ENCODE measurements around the gene PLEKHM3.
A peak's percentile ranks its signal among the peaks of the same experiment; 100 is the strongest.

The PLEKHM3 gene, protein sequence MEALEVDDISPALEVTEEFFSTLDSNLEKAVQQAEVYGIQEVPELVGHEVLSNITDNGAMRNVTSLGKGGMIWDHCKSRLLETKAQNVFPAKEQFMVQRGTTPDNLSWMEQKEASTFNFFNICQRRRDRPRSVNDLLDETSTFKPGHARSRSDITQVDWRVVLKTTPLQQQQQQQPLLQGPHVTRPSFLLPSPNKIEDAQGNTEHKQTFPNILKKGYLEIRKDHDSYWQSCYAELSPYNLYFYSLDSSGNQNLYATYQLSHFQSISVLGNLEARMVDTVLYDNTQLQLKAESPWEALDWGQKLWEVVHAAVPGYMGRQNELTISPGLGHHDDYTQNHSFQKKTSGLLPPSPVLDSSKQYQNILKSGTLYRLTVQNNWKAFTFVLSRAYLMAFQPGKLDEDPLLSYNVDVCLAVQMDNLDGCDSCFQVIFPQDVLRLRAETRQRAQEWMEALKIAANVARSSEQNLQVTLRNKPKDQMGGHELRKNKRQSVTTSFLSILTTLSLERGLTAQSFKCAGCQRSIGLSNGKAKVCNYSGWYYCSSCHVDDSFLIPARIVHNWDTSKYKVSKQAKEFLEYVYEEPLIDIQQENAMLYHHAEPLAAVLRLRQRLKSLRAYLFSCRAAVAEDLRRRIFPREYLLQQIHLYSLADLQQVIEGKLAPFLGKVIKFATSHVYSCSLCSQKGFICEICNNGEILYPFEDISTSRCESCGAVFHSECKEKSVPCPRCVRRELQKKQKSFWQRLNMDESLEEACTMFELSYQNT

DNA sequence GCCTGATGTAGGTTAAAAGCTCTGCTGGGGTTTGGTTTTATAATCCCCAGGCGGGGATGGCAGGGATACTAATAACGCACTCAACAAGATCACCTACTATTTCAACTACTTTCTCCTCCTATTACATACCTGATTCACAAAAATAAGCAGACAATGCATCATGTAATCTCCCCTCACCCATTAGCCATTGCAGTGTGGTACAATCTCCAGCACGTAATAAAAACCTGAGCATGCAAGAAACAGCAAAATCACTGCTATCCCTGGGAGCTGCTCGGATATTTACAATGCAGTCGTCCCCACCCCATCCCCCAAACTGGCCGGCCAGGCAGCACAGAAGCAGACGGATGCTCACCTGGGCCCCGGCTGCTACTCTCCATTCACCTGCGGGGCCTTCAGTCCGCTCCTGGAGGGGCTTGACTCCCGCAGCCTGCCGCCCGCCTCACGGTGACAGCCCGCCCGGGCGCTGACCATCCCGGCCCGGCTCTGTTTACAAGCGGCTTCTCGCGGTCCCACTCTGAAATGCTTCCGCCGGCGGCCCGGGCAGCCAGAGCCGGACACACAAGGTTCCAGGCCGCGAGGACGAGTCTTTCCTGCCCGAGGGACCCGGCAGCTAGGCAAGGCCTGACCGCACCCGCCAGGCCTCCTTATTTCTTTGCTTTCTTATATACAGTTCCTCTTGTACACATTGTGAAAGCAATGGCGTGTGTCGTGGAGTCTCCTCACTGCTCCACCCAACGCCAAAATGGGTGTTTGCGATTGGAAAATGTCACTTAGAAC is at the start of gene PLEKHM3:
Gene PLEKHM3, minus strand, starts transcription at position 491 of the 777 bp plus-strand sequence. CDS start 23,888 bp downstream, outside the sequence.
- peak; percentile 38 to 59 for DNase-seq (ENCODE audit: low read depth in 2 of 2, low spot score in 1 of 2)

DNA sequence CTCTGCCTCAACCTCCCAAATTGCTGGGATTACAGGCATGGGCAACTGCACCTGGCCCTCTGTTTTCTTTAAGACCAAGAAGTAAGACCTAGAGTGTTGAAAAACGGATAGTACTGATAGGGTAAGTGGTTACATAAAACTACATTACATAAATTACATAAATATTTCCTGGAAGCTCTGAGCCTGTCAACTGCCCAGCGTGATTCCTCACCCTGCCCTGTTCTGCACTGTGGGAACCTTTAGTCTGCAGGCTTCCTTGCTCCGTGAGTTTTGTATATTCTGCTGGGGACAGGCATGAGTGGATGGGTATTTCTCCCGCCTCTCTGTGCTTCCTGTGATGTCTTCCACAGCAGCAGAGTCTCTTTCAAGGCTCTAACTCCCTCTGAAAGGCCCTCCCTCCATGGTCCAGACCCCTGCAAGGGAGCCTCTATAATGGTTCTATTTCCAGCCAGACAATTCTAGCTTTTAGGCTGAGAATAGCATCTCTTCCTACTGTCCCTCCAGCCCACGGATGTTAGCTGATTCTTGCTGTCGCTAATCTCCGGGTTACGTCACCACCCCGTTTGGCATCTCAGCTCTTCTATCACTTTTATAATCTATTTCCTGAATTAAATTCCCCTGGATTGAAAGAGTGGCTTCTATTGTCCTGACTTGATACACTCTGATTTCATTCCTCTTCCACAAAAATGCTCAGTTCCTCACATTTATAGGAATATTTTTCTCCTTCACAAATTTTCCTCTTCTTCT is 49.5 kb upstream of the PLEKHM3 start:
- no peak for DNase-seq (ENCODE audit: low read depth in 2 of 2, low spot score in 1 of 2)

DNA sequence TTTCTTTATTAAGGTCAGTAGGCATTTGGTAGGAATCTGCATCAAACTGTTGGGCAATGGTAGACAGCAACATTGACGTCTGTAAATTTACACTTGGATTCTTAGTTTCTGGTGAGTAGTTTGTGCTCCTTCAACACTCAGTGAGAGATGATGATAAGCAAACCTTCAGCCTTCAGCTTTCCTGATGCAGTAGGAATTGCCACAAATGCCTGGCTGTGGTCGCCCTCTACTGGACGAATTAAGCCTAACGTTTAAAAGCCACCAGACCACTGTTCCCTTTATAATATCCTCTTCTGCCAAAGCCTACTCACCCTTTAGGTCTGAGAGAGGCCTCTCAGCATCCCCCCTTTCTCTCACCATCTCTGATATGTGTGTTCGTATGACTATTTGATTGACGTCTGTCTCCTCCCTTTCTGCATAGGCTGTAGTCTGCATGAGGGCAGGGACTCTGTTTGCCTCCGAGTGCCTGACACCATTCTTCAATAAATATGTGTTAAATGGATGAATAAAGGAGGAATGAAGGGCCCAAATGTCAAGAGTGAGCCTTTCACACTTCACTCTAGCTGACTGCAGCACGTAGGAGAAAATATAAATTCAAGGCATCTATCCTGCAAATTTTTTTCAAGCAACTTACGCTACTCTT is 47.0 kb upstream of the PLEKHM3 start:
- peak; percentile 8 to 29 for DNase-seq (ENCODE audit: low read depth in 2 of 2, low spot score in 1 of 2)

DNA sequence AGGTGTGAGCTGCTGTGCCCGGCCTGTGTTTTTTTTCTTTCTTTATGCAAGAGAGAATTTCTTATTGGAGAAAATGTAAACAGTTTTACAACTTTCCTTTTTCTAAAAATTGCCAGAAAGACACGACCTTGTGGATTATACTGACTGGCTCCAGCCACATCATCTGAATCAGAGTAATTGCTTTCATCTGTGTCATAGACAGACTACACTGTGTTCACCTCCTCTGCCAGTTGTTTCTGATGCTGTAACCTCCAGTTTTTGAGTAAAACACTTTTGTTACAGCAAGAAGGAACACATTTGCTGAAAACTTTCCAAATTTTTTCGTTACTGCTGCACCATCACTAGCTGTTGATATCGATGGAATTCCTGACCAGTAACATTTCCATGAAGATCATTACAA is 43.9 kb upstream of the PLEKHM3 start:
- DNase-seq (ENCODE audit: low read depth in 2 of 2, low spot score in 1 of 2): no peak

DNA sequence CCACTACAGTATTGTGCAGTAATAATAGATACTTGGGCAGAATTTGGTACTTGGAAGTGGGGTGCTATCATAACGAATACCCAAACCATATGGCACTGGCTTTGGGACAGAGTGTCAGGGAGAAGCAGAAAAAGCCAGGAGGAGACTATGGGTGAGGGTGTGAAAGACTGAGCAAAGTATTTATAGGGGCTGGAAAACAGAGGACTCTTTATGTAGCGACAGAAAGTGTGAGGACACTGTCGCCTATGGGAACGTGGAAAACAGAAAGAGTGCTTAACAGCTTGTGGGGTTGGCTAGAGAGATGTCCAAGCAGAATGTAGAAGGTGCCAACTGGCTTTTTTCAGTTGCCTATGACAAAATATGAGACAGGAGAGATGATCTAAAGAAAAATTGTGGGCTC is 40.7 kb upstream of the PLEKHM3 start:
- no peak for DNase-seq (ENCODE audit: low read depth in 2 of 2, low spot score in 1 of 2)

DNA sequence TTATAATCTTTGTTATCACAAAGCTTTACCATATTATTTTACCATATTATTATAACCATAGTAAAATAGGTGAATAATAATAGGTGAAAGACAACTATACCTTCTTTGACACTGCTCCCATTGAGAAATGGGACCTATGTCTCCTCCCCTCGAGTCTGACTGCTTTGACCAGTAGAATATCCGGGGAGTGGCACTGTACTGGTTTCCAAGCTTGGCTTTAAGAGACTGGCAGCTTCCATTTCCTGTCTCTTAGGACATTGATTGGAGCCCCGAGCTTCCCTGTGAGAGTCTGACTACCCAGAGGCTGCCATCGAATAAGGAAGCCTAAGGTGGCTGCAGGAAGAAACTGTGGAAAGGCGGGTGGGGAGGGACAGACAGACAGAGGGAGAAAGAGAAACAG is 40.1 kb upstream of the PLEKHM3 start:
- DNase-seq (ENCODE audit: low read depth in 2 of 2, low spot score in 1 of 2): no peak

DNA sequence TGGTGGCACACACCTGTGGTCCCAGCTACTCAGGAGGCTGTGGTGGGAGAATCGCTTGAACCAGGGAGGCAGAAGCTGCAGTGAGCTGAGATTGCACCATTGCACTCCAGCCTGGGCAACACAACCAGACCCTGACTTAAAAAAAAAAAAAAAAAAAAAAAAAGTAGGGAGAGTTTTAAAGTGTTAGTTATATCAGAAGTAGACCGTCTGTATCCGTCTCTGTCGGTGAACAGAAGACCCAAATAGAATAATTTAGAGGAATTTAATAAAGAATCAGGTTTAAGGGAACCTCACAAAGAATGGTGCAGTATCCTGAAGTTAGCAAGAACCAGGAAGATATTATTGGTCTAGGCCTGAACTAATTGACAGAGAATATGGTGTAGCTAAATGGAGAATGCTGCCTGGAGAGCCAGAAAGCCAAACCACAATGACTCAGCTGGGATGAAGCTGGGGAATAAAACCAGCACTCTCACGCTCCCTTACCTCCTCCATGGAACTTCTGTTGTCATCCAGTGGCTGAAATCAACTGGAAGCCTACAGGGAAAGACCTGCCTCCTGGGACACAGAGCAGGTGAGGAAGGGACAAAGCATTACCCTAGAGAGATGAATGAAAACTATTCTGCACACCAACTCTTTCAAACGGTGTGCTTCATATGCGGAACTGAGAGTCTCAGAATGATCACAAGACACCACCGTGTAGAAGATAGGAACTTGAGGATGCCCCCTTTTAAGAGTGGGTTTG is 39.1 kb upstream of the PLEKHM3 start:
- DNase-seq (ENCODE audit: low read depth in 2 of 2, low spot score in 1 of 2): no peak

DNA sequence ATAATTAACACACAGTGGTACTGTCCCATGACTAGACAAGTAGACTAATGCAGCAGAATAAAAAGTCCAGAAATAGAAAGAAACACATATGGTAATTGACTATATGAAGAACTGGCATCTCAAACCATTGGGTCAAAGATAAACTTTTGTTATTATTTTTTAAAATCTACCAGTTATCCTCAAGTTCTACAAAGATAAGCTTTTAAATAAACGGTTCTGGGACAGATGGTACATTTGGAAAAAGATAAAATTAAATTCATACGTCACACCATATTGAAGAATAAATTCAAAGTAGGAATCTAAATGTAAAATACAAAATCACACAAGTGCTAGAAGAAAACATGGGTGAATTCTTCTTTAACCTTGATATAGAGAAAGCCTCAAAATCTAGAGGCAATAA is 37.6 kb upstream of the PLEKHM3 start:
- DNase-seq (ENCODE audit: low read depth in 2 of 2, low spot score in 1 of 2): no peak

DNA sequence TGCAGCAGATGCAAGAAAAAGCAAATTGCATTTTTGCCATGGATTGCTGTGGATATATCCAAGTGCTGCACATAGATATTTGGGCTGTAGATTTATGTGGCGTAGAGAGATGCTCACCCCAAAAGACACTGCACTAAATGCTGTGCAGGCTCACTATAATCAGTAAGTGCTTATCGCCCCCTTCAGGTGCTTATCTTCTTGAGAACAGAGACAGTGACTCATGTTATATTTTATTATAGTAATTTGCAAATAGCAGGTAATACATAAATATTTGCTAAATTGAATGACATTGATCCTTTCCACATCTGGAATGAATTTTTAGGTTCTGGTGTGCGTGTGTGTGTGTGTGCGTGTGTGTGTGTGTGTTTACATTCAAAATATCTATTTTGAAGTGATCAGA is 36.8 kb upstream of the PLEKHM3 start:
- DNase-seq (ENCODE audit: low read depth in 2 of 2, low spot score in 1 of 2): no peak

DNA sequence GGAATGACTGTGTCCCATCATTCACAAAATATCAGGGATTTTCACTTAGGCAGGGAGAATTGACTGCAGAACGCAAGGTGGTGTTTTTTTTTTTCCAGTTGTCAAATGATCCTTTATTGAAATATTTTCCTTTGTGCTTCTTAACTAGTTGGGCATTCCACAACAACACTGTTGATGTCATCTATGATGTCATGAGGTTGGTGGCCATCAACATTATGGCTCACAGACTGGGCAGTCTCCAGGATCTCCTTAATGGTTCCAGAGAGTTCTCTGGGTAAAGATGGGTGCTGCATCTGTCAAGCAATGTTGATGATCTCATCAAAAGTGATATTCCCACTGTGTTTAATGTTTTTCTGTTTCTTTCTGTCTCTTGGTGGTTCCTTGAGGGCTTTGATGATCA is 31.8 kb upstream of the PLEKHM3 start:
- DNase-seq (ENCODE audit: low read depth in 2 of 2, low spot score in 1 of 2): no peak

DNA sequence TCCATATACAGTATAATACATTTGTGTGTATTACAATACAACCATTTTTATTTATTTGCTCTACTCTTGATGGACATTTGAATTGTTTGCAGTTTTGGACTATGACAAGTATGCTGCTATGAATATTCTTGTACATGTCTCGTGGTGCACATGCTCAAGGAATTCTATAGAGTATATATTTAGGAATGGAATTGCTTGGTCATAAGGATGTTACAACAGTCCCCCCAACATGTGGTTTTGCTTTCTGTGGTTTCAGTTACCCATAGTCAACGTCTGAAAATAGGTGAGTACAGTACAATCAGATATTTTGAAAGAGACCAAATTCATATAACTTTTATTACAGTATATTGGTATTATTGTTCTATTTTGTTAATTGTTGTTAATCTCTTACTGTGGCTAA is 24.1 kb upstream of the PLEKHM3 start:
- no peak for DNase-seq (ENCODE audit: low read depth in 2 of 2, low spot score in 1 of 2)

DNA sequence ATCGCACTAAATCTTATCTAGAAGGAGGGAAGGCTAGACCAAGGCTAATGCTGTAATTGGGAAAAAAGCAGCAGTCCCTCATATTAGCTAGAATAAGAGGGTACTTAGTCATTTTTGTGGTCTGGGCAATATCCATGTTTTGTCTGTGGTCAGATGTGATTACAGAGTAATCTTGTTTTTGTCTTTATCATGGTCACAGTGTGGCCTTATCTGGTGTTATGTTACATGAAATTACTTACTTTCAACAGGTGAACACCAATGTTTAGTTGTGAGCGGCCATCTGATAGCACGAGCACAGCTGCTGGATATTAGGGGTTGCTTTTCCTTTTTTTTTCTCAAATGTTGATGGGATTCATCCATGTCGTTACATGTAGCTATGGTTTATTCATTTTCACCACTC is 23.7 kb upstream of the PLEKHM3 start:
- no peak for DNase-seq (ENCODE audit: low read depth in 2 of 2, low spot score in 1 of 2)

DNA sequence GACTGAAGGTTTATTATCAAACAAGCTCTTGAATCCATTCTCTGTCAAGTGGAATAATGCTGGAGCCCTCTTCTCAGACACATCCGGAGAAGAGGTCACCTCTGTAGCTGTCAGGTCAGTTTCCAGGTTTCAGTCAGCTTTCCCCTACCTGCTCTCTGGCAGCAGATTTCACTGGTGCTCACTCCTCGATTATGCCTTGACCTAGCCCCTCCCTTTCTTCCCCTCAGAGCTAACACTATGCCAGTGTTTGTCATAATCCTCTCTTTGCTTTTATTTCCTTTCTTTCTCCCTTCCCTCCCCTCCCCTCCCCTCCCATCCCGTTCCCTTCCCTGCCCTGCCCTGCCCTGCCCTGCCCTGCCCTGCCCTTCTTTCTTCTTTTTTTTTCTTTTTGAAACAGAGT is 22.5 kb upstream of the PLEKHM3 start:
- DNase-seq (ENCODE audit: low read depth in 2 of 2, low spot score in 1 of 2): no peak

DNA sequence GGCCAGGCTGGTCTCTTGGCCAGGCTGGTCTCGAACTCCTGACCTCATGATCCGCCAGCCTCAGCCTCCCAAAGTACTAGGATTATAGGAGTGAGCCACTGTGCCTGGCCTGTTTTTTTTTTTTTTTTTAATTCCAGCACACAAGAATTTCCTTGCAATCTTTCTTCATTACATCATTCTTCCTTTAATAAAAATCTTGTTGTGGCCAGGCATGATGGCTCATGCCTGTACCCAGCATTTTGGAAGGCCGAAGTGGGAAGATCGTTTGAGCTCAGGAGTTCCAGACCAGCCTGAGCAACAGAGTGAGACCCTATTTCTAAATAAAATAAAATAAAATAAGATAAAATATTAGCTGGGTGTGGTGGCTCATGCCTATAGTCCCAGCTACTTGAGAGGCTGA is 21.4 kb upstream of the PLEKHM3 start:
- DNase-seq (ENCODE audit: low read depth in 2 of 2, low spot score in 1 of 2): no peak

DNA sequence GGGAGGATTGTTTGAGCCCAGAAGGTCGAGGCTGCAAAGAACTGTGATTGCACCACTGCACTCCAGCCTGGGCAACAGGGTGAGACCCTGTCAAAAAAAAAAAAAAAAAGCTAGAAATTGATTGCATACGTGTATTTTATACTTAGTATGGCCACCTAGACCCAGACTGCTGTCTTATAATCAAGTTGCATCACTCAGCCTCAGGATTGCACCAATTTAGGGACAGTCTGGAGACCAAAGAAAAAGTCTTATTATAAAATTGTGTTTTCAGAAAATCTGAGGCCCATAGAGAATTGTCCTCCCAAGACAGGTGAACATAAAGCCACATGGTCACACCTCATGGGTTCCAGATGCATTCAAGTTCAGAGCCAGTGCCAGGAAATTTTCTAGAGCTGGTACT is 17.1 kb upstream of the PLEKHM3 start:
- DNase-seq (ENCODE audit: low read depth in 2 of 2, low spot score in 1 of 2): no peak

DNA sequence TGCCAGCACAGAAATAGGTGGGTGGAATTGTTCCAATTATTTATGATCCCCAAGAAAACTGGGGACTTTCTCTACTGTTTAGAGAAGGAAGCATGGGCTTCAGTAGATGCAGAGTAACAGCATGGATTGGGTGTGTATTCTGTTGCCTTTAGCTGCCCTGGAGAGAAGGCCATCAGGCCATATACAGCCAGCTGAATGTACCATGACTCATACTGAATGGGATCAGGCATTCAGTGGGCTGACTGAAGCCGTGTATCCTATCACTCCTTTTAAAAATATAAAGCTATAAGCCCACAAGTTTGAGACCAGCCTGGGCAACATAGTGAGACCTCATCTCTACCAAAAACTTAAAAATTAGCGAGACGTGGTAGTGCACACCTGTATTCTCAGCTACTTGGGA is 16.7 kb upstream of the PLEKHM3 start:
- DNase-seq (ENCODE audit: low read depth in 2 of 2, low spot score in 1 of 2): no peak

DNA sequence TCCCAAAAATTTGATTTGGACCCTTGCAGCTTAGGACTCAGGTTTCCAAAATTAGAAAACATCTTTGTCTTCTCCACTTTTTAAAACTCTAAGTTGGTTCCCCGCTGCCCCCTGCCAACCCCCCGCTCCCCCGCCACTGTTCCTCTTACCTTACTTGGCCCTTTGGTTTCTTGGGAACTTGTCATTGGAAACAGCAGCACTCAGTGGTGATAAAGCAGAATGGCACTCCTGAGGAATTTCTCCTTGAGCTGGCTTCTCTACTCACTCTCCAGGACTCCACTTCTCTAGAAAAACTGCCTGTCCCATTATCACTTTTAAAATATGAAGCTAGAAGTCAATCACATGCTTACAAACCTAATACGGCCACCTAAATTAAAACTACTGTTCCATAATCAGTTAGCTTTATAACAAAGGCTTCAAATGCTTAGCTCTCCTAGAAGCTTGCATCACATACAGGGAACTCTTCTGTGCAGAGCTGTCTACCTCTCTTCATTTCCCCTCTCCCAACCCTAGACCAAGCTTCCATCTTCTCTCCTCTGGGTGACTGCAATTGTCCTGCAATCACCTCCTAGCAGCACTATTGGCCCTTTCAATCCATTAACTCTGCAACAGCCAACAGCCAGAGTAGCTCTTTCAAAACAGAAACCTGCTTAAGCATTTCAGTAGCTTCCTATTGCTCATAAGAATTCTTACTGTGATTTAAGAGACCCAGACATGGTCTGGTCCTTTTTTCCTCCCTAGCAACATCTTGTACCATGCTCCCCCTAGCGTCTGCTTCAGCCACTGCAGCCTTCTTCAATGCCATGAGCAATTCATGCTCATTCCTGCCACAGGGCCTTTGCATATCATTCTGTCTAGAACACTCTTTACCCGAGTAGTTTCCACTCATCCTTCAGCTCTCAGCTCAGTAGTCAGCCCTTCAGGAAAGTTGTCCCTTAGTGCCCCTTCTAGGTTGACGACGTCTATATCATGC is 15.2 kb upstream of the PLEKHM3 start:
- DNase-seq (ENCODE audit: low read depth in 2 of 2, low spot score in 1 of 2): peak; percentile 20 to 26

DNA sequence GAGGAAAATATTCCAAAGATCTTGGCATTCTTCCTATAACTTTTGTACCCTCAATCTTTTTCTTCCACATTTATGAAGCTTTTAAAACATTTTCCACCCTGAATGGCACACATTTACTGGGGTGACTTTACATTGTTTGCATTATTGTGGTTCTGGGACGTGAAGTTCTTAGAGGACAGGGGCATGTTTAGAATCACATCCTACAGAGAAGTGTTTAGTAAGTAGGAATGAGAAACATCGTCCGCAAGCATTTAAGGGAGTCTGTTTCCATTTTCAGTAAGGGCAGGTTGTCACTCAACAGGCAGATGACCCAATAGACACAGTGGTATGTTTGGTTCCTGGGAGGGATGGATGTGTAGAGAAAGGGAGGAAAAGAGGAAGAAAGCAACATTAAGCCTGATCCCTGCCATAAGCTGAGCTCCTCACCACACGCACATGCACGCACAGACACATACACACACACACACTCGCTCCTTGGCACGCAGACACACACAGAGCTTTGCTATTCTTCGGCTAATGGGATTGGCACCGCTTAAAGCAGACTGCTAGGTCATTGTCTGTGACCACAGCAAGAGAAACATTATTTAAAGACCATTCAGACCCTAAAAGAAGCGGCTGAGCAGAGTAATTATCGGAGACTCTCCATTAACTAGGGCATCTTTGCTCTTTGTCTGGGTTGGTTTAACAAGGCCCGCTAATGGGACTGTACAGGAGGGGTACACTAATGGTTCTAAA is 14.2 kb upstream of the PLEKHM3 start:
- DNase-seq (ENCODE audit: low read depth in 2 of 2, low spot score in 1 of 2): no peak

All from stimulated activated CD8-positive, alpha-beta memory T cell treated with anti-CD3 and anti-CD28 coated beads, Interleukin-4, amount 100 ng/mL, for 1 hour (primary cell).